Stimulated activated naive CD8-positive, alpha-beta T cell treated with anti-CD3 and anti-CD28 coated beads, Interleukin-15, Interleukin-2, amounts not matched to agents 100 U/mL and 50 U/mL, for 24 hours (primary cell): ENCODE results near the gene HSD17B4.
"Not testable (repeated sequence)": the region's sequence is repeated elsewhere in the genome, so short reads cannot be mapped to it uniquely, and the experiment has no call there.

Source experiments
- ATAC-seq: fragments of 150-1000 bp; cut with Tn5 transposase; one replicate; pipeline ENCODE4 v1.10.0; 2021
- DNase-seq: peaks from one replicate; pipeline ENCODE4 v3.0.0; 2021

The HSD17B4 gene

DNA sequence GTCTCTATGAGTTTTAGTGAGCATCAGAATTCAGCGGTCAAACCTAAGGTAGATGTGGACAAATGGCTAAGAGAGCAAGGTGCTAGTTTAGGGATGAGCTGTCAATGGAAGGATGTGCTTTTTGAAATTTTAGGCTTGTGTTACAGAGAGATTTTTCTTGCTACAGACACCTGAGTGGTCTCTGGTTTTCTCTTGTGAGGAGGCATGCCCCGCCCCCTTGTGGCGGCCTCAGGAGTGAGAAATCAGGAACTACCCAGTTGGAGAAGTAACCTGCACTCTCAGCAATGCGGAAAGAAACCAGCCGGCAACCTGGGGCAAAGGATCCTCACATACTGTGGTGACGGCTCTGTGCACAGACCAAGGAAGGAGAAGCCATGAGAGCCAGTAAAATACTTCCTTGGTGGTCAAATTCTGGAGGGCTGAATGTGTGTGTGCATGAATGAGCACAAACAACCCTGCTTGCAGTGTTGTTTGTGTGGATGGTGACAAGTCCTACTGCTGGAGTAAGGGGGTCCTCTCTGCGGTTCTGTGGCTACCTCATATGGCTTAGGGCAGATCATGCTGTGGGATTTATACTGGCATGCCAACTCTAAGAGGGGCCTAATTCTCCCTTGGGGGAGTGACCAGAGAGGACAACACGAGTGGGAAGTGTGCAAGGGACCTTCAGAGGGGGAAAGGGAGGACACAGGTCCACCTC is 16.7 kb upstream of the HSD17B4 start:
- peak; percentile 81 for DNase-seq
- ATAC-seq, result peak; percentile 76

DNA sequence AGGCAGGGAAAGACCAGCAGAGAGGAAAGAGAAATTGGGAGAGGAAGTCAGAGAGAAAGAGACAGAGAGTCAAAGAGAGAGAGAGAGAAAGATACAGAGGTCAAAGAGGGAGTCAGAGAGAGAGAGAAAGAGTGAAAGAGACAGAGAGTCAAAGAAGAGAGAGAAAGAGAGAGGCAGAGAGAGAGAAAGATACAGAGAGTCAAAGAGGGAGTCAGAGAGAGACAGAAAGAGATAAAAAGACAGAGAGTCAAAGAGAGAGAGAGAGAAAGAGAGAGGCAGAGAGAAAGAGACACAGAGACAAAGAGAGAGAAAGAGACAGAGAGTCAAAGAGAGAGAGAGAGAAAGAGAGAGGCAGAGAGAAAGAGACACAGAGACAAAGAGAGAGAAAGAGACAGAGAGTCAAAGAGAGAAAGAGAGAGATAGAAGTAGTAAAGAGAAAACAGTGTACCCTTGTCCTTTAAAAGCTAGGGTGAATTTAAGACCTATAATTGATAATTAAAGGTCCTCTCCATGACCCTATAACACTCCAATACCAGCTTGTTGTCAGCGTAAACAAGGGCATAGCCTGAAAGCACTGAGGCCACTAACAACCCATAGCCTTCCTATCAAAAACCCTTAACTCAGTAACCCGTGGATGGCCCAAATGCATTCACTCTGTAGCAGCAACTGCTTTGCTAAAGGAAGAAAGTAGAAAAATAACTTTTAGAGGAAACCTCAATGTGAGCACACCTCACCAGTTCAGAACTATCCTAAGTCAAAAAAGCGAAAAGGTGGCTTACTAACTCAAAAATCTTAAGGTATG is 14.3 kb upstream of the HSD17B4 start:
- ATAC-seq, DNase-seq: not testable (repeated sequence)

DNA sequence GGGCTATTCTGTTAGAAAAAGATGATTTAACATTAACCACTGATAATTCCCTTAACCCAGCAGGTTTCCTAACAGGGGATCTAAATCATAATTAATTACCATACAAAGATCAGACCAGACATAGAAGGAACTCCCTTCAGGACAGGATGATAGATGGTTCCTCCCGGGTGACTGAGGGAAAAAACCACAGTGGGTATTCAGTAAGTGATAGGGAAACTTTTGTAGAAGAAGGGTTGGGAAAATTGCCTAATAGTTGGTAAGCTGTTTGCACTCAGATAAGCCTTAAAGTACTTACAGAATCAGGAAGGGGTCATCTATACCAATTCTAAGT is 13.7 kb upstream of the HSD17B4 start:
- DNase-seq, ATAC-seq: not testable (repeated sequence)

DNA sequence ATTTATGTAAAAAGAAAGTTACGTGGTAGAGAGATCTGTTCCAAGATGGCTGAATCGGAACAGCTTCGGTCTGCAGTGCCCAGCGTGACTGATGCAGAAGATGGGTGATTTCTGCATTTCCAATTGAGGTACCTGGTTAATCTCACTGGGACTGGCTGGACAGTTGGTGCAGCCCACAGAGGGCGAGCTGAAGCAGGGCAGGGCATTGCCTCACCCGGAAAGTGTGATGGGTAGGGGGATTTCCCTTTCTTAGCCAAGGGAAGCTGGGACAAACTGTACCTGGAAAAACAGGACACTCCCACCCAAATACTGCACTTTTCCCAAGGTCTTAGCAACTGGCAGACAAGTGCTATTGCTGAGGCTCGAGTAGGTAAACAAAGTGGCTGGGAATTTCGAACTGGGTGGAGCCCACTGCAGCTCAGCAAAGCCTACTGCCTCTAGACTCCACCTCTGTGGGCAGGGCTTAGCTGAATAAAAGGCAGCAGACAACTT is 13.1 kb upstream of the HSD17B4 start:
- ATAC-seq, result peak; percentile 40
- DNase-seq, result peak; percentile 17

DNA sequence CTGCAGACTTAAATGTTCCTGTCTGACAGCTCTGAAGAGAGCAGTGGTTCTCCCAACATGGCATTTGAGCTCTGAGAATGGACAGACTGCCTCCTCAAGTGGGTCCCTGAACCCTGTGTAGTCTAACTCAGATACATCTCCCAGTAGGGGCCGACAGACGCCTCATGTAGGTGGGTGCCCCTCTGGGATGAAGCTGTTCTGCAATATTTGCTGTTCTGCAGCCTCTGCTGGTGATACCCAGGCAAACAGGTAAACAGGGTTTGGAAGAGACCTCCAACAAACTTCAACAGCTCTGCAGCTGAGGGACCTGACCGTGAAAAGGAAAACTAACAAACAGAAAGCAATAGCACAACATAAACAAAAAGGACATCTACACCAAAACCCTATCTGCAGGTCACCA is 12.7 kb upstream of the HSD17B4 start:
- not testable (repeated sequence) for ATAC-seq, DNase-seq

DNA sequence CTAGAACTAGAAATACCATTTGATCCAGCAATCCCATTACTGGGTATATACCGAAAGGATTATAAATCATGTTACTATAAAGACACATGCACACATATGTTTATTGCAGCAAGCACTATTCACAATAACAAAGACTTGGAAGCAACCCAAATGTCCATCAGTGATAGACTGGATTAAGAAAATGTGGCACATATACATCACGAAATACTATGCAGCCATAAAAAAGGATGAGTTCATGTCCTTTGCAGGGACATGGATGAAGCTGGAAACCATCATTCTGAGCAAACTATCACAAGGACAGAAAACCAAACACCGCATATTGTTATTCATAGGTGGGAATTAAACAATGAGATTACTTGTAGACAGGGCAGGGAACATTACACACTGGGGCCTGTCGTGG is 7.7 kb upstream of the HSD17B4 start:
- ATAC-seq, DNase-seq: not testable (repeated sequence)

DNA sequence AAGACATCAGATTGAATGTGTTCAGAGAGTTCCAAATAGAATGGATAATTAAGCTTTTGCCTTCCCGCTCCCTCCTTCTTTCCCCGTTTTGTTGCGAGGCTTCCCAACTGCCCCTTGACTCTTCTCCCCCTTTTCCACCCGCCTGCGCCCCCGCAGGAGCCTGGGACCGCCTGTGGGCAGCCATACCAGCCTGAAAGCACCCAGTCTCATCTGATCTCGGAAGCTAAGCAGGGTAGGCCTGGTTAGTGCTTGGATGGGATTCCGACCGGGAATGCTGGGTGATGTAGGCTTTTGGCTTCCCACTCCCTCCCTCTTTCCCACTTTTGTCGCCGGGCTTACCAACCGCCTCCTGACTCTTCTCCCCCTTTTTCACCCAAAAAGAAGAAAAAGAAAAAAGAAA is 6.8 kb upstream of the HSD17B4 start:
- ATAC-seq (no peak), DNase-seq (no peak)

DNA sequence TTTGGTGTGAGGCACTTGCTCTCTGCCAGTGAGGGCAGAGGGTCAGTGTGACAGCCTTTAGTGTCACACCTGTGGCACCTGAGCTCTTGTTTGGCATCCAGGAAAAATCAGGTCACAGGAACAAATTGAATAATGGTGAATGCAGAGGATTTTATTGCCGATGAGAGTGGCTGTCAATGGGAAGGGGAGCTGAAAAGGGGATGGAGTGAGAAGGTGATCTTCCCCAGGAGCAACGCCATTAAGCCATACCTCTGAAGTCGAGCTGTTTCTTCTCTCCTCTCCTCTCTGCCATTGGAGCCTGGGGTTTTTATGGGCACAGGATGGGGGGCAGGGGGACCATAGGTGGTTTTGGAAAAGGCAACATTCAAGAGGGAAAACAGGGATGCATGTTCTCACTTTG is 2.4 kb upstream of the HSD17B4 start:
- ATAC-seq, result no peak
- no peak for DNase-seq

DNA sequence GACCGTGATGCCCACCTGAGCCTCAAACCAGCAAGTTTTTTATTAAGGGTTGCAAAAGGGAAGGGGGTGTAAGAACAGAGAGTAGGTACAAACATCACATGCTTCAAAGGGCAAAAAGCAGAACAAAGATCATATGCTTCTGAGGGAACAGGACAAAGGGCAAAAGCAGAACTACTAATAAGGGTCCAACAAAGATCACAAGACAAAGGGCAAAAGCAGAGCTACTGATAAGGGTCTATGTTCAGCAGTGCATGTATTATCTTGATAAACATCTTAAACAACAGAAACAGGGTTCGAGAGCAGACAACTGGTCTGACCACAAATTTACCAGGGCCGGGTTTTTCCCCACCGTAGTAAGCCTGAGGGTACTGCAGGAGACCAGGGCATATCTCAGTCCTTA is 1.7 kb upstream of the HSD17B4 start:
- ATAC-seq, DNase-seq: not testable (repeated sequence)

DNA sequence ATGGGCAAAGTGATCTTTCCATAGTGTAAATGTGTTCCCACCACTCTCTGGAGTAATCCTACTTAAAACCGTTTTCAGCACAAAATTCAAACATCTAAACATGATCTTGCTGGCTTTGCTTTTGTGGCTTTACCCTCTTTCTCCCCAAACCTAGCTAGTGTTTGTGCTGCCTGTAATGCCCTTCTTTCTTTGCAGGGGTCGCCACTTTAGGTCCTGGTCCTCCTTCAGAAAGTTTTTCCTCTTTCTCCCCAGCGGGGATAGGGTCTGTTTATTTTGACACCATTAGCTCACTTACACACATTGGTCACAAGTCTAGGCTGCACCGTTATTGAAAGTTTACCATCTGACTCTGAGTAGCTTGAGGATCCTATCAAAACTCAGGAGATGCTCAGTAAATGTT is 736 bp upstream of the HSD17B4 start:
- DNase-seq (no peak), ATAC-seq (no peak)

DNA sequence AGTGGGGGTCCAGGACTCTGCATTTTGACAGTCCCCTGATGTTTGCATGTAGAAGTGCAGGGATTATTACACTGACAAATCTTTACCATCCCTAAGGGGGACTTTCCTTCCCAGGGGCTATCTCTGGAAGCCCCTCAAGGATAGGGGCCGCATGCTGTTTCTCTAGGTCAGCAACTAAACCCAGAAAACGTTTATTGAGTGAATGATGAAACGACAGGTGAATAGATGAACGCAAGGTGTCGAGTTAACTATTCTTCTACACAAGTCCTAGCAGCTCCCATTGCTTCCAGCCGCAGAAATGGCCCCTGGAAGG is 281 bp upstream of the HSD17B4 start:
- DNase-seq, result no peak
- no peak for ATAC-seq

DNA sequence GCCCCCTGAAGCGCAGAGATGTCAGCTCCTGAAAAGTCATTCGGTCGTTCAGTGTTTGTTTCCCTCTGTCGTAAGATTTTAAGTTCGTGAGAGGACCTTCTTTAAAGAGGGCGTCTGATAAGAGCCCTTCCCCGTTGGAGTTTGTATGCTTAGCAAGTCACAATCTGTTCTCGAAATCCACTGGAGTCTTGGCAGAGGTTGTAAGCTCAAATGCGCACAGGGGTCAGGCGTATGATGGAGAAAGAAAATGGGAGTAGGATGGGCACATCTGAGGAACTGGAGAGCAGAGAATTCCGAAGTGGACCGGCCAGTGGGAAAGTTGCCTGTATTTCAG is 710 bp downstream of the HSD17B4 start:
- no peak for DNase-seq
- ATAC-seq, result peak; percentile 6

DNA sequence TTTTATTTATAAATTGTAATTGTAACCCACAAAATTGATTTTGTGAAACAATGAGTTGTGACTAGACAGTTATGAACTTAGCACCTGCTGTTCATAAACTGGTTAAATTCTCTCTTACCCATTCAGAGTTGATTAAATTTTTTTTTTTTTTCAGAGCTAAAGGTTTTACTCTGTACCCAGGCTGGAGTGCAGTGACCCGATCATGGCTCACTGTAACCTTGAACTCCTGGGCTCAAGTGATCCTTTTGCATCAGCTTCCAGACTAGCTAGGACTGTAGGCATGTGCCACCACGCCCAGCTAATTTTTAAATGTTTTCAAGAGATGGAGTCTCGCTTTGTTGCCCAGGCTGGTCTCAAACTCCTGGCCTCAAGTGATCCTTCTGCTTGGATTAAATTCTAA is 1.9 kb downstream of the HSD17B4 start:
- ATAC-seq (no peak), DNase-seq (no peak)

DNA sequence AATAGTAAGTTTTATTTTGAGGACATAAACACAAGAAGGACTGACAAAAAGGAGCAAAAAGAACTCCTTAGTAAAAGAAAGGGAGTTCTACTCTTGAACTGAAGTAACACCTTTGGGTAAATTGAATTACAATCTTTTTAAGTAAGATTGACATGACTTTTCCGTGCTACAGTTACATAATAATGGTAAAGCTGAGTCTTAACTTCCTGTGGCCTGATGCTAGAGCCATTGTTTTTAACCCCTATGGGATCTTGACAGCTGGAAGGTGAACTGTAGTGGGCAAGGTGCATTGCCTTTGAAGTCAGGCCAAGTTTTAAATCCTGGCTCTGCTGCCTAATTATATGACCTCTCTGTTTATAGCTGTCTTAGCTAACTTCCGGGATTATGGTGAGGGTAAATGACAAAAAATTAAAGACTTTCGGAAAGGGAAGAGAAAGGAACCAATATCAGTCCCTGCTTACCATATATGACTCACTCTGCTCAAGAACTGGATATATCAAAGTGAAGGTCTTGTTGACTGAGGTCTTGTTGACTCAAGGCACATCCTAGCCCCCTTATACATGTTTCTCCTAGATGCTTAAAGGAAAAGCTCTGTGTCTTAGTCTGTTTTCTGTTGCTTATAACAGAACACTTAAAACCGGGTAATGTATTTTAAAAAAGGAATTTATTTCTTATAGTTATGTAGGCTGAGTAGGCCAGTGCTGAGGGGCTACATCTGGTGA is 6.8 kb downstream of the HSD17B4 start:
- ATAC-seq (no peak), DNase-seq (no peak)

DNA sequence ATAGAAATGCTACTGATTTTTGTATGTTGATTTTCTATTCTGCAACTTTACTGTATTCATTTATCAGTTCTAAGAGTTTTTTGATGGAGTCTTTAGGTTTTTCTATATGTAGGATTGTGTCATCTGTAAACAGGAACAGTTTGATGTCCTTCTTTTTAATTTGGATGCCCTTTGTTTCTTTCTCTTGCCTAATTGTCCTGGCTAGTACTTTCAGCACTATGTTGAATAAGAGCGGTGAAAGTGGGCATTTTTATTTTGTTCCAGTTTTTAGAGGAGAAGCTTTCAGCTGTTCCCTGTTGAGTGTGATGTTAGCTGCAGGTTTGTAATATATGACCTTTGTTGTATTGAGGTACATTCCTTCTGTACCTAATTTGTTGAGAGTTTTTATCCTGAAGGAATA is 13.3 kb downstream of the HSD17B4 start:
- DNase-seq, result no peak
- ATAC-seq, result no peak

DNA sequence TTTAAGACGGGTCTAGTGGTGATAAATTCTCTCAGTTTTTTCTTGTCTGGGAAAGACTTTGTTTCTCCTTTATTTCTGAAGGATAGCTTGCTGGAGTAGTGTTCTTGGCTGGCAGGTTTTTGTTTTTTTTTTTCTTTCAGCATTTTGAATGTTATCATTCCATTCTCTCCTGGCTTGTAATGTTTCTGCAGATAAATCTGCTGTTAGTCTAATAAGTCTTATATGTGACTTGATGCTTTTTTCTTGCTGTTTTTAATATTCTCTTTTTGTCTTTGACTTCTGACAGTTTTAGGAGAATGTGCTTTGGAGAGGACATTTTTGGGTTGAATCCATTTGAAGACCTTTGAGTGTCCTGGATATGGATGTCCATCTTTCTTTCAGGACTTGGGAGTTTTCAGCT is 16.0 kb downstream of the HSD17B4 start:
- no peak for ATAC-seq

DNA sequence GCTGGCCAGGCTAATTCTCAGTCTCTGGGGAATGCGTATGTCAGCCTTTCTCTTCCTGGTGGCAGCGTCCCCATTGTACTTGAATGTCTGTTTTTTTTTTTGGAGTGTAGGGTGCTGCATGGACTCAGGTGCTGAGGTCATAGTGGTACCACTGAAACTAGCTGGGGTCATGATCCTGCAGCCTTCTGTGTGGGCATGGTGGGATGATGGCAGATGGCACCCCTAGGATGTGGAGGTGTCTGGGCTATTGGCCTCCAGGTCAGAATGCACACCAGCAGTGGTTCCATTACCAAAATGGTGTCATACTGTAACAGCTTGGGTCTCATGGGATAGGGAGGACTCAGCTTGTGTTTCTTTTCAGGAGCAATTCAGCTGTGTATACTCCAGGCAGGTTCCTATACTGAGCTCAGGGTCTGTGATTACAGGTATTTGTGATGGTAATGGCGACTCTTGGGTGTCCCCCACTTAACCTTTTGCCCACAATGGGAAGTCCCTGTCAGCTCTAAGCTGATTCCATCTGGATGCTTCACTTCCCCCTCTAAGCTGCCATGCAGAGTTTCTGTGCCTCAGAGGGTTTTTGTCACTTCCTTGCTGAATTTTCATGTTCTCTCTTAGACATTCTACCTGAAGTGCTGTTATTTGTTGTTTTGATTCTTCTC is 17.9 kb downstream of the HSD17B4 start:
- DNase-seq, result no peak
- no peak for ATAC-seq

More for the DNA sequence above, 16.0 kb downstream of the HSD17B4 start:
- DNase-seq, result no peak

DNA sequence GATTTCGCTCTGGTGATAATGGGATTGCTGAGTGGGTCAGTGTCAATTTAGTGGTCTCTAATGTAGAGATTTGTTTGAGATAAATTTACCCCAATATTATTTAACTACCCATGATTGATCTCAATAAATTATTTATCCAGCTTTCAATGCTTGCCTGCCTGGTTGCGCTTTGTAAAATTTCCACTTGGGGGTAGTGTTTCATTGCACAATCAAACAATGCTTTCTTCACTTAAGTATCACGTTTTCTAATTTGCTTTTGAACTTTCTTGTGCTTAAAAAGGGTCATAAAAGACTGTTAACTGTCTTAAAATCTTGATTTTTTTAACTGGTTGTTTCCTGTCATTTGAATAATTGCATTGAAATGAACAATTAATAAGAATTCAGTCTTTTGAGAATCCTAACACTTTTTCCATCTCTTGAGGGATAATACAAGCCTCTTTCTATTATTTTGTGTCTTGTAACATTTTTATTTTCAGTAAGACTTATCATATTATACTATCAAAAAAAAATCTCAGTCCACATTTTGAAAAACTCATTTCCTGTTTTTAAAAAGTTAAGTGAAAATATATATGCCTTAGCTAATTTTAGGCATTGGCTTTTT is 18.7 kb downstream of the HSD17B4 start:
- peak; percentile 15 for DNase-seq
- no peak for ATAC-seq

DNA sequence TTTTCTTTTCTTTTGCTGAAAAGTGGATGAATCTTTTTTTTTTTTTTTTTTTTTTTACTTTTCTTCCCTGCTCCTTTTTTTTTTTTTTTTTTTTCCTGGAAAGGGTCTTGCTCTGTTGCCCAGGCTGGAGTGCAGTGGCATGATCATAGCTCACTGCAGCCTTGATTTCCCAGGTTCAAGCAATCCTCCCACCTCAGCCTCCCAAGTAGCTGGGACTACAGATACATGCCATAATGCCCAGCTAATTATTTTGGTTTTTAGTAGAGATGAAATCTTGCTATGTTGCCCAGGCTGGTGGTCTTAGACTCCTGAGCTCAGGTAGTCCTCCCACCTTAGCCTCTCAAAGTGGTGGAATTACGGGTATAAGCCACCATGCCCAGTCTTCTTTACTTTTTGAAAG is 20.9 kb downstream of the HSD17B4 start:
- ATAC-seq (no peak), DNase-seq (no peak)

DNA sequence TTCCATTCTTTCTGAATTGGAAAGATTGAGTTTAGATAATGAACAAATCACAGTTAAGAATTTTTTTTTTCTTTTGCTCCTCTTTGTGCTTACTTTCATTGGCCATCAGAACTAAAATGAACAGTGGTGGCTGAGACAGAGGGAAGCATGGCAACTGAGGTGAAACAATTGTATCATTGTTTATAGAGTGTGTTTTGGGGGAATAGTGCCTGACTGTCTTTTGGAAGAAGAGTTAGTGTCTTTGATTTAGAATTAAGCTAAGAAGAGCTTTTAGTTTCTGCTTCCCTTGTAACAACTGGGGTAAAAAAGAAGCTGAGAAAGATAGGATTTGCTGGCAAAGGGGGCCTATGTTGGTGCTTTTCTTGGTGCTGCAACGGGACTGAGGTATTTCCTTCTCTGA is 24.0 kb downstream of the HSD17B4 start:
- ATAC-seq (no peak), DNase-seq (no peak)

DNA sequence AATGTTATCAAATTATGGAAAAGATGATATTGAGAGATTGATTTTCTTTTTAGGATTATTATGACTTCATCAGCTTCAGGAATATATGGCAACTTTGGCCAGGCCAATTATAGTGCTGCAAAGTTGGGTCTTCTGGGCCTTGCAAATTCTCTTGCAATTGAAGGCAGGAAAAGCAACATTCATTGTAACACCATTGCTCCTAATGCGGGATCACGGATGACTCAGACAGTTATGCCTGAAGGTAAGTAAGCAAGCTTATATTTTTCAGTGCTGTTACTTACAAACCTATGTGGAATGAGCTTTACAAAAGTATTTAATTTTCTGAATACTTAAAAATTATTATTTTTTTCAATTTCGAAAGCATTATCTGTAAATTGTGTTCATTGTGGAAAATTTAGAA is 26.5 kb downstream of the HSD17B4 start:
- no peak for DNase-seq
- no peak for ATAC-seq

DNA sequence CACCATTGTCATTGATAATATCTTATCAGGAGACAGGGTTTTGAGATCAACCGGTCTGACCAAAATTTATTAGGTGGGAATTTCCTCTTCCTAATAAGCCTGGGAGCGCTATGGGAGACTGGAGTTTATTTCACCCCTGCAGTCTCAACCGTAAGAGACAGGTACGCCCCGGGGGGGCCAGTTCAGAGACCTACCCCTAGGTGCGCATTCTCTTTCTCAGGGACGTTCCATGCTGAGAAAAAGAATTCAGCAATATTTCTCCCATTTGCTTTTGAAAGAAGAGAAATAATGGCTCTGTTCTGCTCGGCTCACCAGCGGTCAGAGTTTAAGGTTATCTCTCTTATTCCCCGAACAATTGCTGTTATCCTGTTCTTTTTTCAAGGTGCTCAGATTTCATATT is 28.3 kb downstream of the HSD17B4 start:
- DNase-seq, ATAC-seq: not testable (repeated sequence)
